HEK293T (cell line): ENCODE measurements around the gene SPATA31D4.
"Not testable (repeated sequence)": the region's sequence is repeated elsewhere in the genome, so short reads cannot be mapped to it uniquely, and the experiment has no call there.

Experiments
- CTCF ChIA-PET: fragments of 350-600 bp; formaldehyde crosslinking; extraction: SDS; loops from one replicate; lab custom pipeline; 2021; ENCODE audit warnings: antibody characterized with exemption, inconsistent platforms; lab: Yijun Ruan, JAX
- POLR2A ChIA-PET: fragments of 350-600 bp; formaldehyde crosslinking; extraction: SDS; loops from one replicate; lab custom pipeline; 2020; ENCODE audit warnings: antibody characterized with exemption, inconsistent platforms; lab: Yijun Ruan, JAX
- DNase-seq: peaks from one replicate; pipeline ENCODE4 v3.0.0; 2012; ENCODE audit warnings: mixed read lengths; ENCODE audit errors: extremely low spot score
- ARNT ChIP-seq: fragments of 450-650 bp; IDR thresholded peaks from 2 replicates; pipeline ENCODE4 v1.6.1; 2017; ENCODE audit warnings: mild to moderate bottlenecking
- BHLHE40 ChIP-seq: fragments of 450-650 bp; IDR thresholded peaks from 2 replicates; pipeline ENCODE4 v1.6.1; 2016; ENCODE audit warnings: mild to moderate bottlenecking, moderate library complexity, borderline replicate concordance
- CTBP1 ChIP-seq: fragments of 450-650 bp; IDR thresholded peaks from 2 replicates; pipeline ENCODE4 v1.6.1; 2016; ENCODE audit warnings: borderline replicate concordance
- ELF4 ChIP-seq: fragments of 450-650 bp; IDR thresholded peaks from 2 replicates; pipeline ENCODE4 v1.6.1; 2017; ENCODE audit warnings: antibody characterized with exemption
- FOXA1 ChIP-seq: fragments of 450-650 bp; IDR thresholded peaks from 2 replicates; pipeline ENCODE4 v1.6.1; 2016; ENCODE audit warnings: mild to moderate bottlenecking
- FOXK2 ChIP-seq: fragments of 450-650 bp; IDR thresholded peaks from 2 replicates; pipeline ENCODE4 v1.6.1; 2016; ENCODE audit warnings: mild to moderate bottlenecking
- FOXM1 ChIP-seq: fragments of 450-650 bp; IDR thresholded peaks from 2 replicates; pipeline ENCODE4 v1.6.1; 2017; ENCODE audit warnings: mild to moderate bottlenecking, borderline replicate concordance
- HDGF ChIP-seq: fragments of 450-650 bp; IDR thresholded peaks from 2 replicates; pipeline ENCODE4 v1.6.1; 2017; ENCODE audit warnings: antibody characterized with exemption, borderline replicate concordance
- L3MBTL2 ChIP-seq: fragments of 450-650 bp; conservative IDR thresholded peaks from 2 replicates; pipeline ENCODE4 v1.6.1; 2016; ENCODE audit warnings: mild to moderate bottlenecking
- LEF1 ChIP-seq: fragments of 450-650 bp; IDR thresholded peaks from 2 replicates; pipeline ENCODE4 v1.6.1; 2017; ENCODE audit warnings: mild to moderate bottlenecking, borderline replicate concordance
- NFRKB ChIP-seq: fragments of 450-650 bp; IDR thresholded peaks from 2 replicates; pipeline ENCODE4 v1.6.1; 2016; ENCODE audit warnings: mild to moderate bottlenecking, moderate library complexity
- SP1 ChIP-seq: fragments of 450-650 bp; IDR thresholded peaks from 2 replicates; pipeline ENCODE4 v1.6.1; 2017
- SUZ12 ChIP-seq: fragments of 450-650 bp; IDR thresholded peaks from 2 replicates; pipeline ENCODE4 v1.6.1; 2016; ENCODE audit warnings: mild to moderate bottlenecking
- TARDBP ChIP-seq: fragments of 450-650 bp; IDR thresholded peaks from 2 replicates; pipeline ENCODE4 v1.6.1; 2016
- ZNF384 ChIP-seq: fragments of 450-650 bp; IDR thresholded peaks from 2 replicates; pipeline ENCODE4 v1.6.1; 2016
- TF ChIP-seq, protein P1 (sequence below): fragments of 450-650 bp; IDR thresholded peaks from 2 replicates; pipeline ENCODE4 v1.6.1; 2016

The SPATA31D4 gene

DNA sequence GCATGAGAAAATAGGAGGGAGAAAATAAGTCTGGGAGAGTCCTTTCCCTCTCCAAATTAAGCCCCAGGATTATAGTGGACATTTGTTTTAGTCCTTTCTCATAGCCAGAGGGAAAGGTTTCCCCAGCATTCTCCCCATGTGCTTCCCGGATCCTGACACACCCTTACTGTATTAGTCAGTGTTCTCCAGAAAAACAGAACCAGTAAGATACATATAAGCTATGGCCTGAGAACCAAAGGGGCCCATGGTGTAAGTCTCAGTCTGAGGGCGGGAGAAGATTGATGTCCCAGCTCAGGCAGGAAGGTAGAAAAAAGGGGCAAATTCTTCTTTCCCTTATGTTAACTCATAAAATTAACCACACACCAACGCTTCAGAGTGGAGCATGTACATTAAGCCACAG, 25.6 kb upstream of the SPATA31D4 start:
- POLR2A ChIA-PET, result no interaction called here
- TF ChIP-seq FOXM1 (no peak), SUZ12 (no peak), BHLHE40 (no peak), ZNF384 (no peak), FOXK2 (no peak), NFRKB (no peak), L3MBTL2 (no peak), SP1 (no peak)
- TF ChIP-seq, protein P1, sequence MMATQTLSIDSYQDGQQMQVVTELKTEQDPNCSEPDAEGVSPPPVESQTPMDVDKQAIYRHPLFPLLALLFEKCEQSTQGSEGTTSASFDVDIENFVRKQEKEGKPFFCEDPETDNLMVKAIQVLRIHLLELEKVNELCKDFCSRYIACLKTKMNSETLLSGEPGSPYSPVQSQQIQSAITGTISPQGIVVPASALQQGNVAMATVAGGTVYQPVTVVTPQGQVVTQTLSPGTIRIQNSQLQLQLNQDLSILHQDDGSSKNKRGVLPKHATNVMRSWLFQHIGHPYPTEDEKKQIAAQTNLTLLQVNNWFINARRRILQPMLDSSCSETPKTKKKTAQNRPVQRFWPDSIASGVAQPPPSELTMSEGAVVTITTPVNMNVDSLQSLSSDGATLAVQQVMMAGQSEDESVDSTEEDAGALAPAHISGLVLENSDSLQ, result no peak
- no peak for DNase-seq
- CTCF ChIA-PET, result no interaction called here

- TF ChIP-seq HDGF, result no peak
- no peak for TF ChIP-seq SP1
- CTCF ChIA-PET, result interaction anchor here (0.6 kb wide), 1 partner anchor 632 kb away, joined by 3 read pairs; no protein-coding TSS in a partner anchor
- DNase-seq, result no peak
- POLR2A ChIA-PET, result no interaction called here
These were observed 21.6 kb upstream of the SPATA31D4 start for GRCh38 chr9:81906671-81907070.

GRCh38 chr9:81912135-81912534, 16.1 kb upstream of the SPATA31D4 start:
- POLR2A ChIA-PET, result no interaction called here
- TF ChIP-seq BHLHE40, result no peak
- TF ChIP-seq ZNF384, result no peak
- no peak for TF ChIP-seq L3MBTL2
- no peak for TF ChIP-seq HDGF
- no peak for TF ChIP-seq CTBP1
- no peak for TF ChIP-seq FOXM1
- TF ChIP-seq SUZ12, result no peak
- no peak for TF ChIP-seq TARDBP
- no peak for TF ChIP-seq FOXK2
- CTCF ChIA-PET, result no interaction called here

DNA sequence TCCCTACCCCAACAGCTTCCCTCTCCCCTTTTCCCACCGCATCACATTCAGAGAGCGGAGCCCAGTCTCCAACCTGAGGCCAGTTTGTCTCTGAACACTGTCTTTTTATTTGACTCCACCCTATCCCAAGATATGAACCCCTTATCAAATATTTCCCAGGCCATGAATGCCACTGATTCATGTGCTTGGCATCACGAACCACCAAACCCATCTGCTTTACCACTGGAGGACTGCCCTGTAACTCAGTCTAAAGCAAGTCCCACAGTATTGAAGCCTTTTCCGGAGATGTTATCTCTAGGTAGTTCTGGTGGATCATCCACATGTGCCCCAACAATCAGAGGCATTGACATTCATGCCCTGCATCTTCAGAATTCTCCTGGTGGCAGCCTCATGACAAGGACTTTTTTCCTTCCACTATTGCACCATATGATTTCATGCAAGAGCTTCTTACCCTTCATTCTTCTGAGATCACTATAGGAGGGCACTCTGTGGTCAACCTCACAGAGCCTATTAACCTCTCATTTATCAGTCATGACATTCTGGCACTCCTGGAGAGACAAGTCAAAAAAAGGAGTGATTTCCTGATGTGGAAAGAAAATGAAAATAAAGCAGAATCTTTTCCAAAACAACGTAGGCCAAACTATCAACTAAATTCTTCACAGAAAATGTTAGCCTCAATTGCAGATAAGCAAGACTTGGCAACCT, 12.3 kb upstream of the SPATA31D4 start:
- no peak for DNase-seq
- POLR2A ChIA-PET, result no interaction called here

More at GRCh38 chr9:81912135-81912534, 16.1 kb upstream of the SPATA31D4 start:
- DNase-seq, result no peak

GRCh38 chr9:81918507-81918906, 9.7 kb upstream of the SPATA31D4 start:
- POLR2A ChIA-PET, result not testable (repeated sequence)

More for the DNA sequence above, 12.3 kb upstream of the SPATA31D4 start:
- CTCF ChIA-PET, result no interaction called here
- TF ChIP-seq NFRKB (no peak), ELF4 (no peak), BHLHE40 (no peak), L3MBTL2 (no peak), TARDBP (no peak), SP1 (no peak), LEF1 (no peak), FOXK2 (no peak), SUZ12 (no peak), CTBP1 (no peak), FOXA1 (no peak), ARNT (no peak)
- TF ChIP-seq, protein P1, result no peak

DNA sequence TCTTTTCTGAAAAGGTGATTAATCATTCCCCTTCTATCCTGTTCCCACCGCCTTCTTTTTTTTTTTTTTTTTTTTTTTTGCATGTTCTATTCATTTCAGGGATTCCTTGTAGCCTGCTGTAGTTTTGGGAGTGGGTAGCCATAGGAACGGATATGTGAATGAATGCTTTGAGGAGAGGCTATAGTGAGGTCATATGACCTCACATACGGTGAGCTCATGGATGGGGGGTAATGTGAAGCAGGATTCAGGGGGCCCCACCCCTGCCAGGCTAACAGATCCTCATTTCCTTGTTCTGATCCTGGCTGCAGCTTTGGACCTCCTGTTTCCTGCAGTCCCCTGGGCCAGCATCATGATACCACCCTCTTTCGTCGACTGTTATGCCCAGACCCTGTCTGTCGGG, 1.9 kb downstream of the SPATA31D4 start:
- CTCF ChIA-PET, DNase-seq, POLR2A ChIA-PET: not testable (repeated sequence)

More at GRCh38 chr9:81918507-81918906, 9.7 kb upstream of the SPATA31D4 start:
- CTCF ChIA-PET, DNase-seq: not testable (repeated sequence)

- POLR2A ChIA-PET, DNase-seq, CTCF ChIA-PET: not testable (repeated sequence)
These were observed 5.3 kb downstream of the SPATA31D4 start for GRCh38 chr9:81933547-81933946.

GRCh38 chr9:81943393-81943792, 15.2 kb downstream of the SPATA31D4 start, which contains the start of gene SPATA31D3:
TSS of gene SPATA31D3 (plus strand) at chr9:81943500. CDS start at chr9:81943586, 86 bp downstream.
- DNase-seq, POLR2A ChIA-PET, CTCF ChIA-PET: not testable (repeated sequence)

DNA sequence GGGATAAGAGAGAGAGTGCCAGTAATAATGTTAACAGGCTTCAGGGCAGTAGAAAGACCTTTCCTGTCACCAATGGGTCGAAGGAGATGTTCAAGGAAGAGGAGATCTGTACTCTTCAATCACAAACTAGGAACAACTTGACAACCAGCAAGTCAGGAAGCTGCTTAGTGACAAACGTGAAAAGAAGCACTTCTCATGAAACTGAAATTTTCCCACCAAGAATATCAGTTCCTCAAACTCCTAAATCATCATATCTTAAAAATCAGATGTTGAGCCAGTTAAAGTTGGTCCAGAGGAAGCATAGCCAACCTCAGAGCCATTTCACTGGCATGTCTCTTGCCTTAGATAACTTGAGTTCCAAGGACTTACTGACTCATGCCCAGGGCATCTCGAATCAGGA, 20.4 kb downstream of the SPATA31D4 start:
- POLR2A ChIA-PET, DNase-seq: not testable (repeated sequence)
- CTCF ChIA-PET, result interaction anchor here (0.6 kb wide), 1 partner anchor 658 kb away, joined by 4 read pairs; no protein-coding TSS in a partner anchor
